Adrenal gland (tissue), 12 donors: Measurements from ENCODE around the gene KCNJ15. TPM values are rescaled to one million over a fixed set of nuclear protein-coding genes. Genes with fewer than 3 reads are reported as not detected.
"Not testable (repeated sequence)": the region's sequence is repeated elsewhere in the genome, so short reads cannot be mapped to it uniquely, and the experiment has no call there.

ENCODE experiments used
- DNase-seq, 7 donors: peaks; one replicate each; pipeline ENCODE4 v3.0.0-alpha.2; 2019 to 2020
- H3K27ac ChIP-seq, 5 donors: fragments of 200-600 bp; sonication (generic) in 4 of 5; 1 replicate in 3 of 5; 2 replicates in 2 of 5; pipeline versions ENCODE4 v1.5.1 to v1.8.0; 2016 to 2020; ENCODE audit warnings: mild to moderate bottlenecking in 1 of 5
- H3K27me3 ChIP-seq: fragments of 200-600 bp; 2 replicates; pipeline ENCODE4 v1.8.0; 2021
- H3K36me3 ChIP-seq, 2 donors: fragments of 200-600 bp; replicated peaks in 1 of 2; 1 replicate in 1 of 2; 2 replicates in 1 of 2; pipeline versions ENCODE4 v1.5.1 to v1.8.0; 2018 to 2022
- H3K4me1 ChIP-seq, 2 donors: fragments of 200-600 bp; replicated peaks in 1 of 2; 1 replicate in 1 of 2; 2 replicates in 1 of 2; pipeline versions ENCODE4 v1.5.1 to v1.8.0; 2018 to 2021
- H3K4me3 ChIP-seq, 4 donors: fragments of 200-600 bp; sonication (generic) in 3 of 4; one replicate each; pipeline ENCODE4 v1.5.1; 2016 to 2018
- H3K9me3 ChIP-seq, 3 donors: fragments of 200-600 bp; sonication (generic) in 1 of 3; replicated peaks in 1 of 3; 1 replicate in 2 of 3; 2 replicates in 1 of 3; pipeline versions ENCODE4 v1.5.1 to v1.8.0; 2016 to 2021
- POLR2A ChIP-seq, 2 donors: fragments of 450-650 bp; IDR thresholded peaks; one replicate each; pipeline ENCODE4 v1.6.1; 2017; ENCODE audit warnings: antibody characterized with exemption in 2 of 2, mild to moderate bottlenecking in 2 of 2, moderate library complexity in 1 of 2
- WGBS, 4 donors: extraction: QIAGEN DNeasy Blood & Tissue Kit in 2 of 4; methylation state at CpG; one replicate each; pipeline versions ENCODE4 v1.1.5 to v1.1.7; 2013 to 2017; 5-methylcytosine and 5-hydroxymethylcytosine counted together
- intact Hi-C, 2 donors: fragments of 100-400 bp; cut with DNase I; formaldehyde crosslinking; loops; one replicate each; pipeline versions ENCODE4 v1.14.1 to v1.15.0; 2022 to 2023
- polyA plus RNA-seq, 3 donors: library from polyadenylated mRNA; stranded (reverse); fragments of 200-250 nt in 2 of 3; fragments of 350-450 nt in 1 of 3; fragmentation: Illumina TruSeq in 1 of 3; extraction: RNeasy Lipid Tissue Mini Kit (QIAGEN cat#74804) in 1 of 3; gene quantifications; one replicate each; pipeline ENCODE4 v1.2.3, GENCODE V29; 2013 to 2014
- total RNA-seq, 9 donors: library from RNA; depleted of rRNA in 4 of 9; stranded (reverse); fragments of >200 nt in 4 of 9; fragments of 120-200 nt in 1 of 9; fragmentation: NEBNext Ultra II Directional in 1 of 9; extraction: Animal tissue kit (Norgen Biotek cat#: 25700) in 1 of 9; gene quantifications; one replicate each; pipeline versions ENCODE4 v1.1.0 to v1.2.4, GENCODE V29; 2013 to 2023
- TF ChIP-seq, protein P1 (sequence below), 6 experiments: fragments of 450-650 bp in 4 of 6; fragments of 200-600 bp in 2 of 6; sonication (generic) in 1 of 6; IDR thresholded peaks; 1 replicate in 5 of 6; 2 replicates in 1 of 6; pipeline versions ENCODE4 v1.5.1 to v1.8.0; 2016 to 2021; ENCODE audit warnings: antibody characterized with exemption in 6 of 6, mild to moderate bottlenecking in 2 of 6, moderate library complexity in 1 of 6
- donor health status: healthy with polysubstance abuse.
- donor health status: Bipolar disorder and iron deficiency.
- donor health status: DM: yes; HTN: yes; CAD: no.
- donor health status: DM: no; HTN: no; CAD: no.
- donor health status: DM: no; HTN: no; CAD: no.
- donor health status: DM: yes; HTN: yes; CAD: no.

Gene KCNJ15
- total and polyA plus RNA-seq, 12 donors = 0.11 to 2.8 (median 0.45) TPM

GRCh38 chr21:38234395-38235142 is 22.2 kb upstream of the KCNJ15 start:
- Histone ChIP-seq H3K4me1 (no peaks in the 10 kb centered on the region), H3K27ac (no peak overlapping the region), H3K4me3 (no peak overlapping the region), H3K9me3 (peaks cover 0 to 14% (median 8%) of the 10 kb centered on the region in 3 donors), H3K27me3 (no peaks in the 10 kb centered on the region), H3K36me3 (no peaks in the 10 kb centered on the region)
- DNase-seq = no peak
- TF ChIP-seq POLR2A (IDR thresholded peaks at IDR 0.05) = no peak
- TF ChIP-seq, protein P1, sequence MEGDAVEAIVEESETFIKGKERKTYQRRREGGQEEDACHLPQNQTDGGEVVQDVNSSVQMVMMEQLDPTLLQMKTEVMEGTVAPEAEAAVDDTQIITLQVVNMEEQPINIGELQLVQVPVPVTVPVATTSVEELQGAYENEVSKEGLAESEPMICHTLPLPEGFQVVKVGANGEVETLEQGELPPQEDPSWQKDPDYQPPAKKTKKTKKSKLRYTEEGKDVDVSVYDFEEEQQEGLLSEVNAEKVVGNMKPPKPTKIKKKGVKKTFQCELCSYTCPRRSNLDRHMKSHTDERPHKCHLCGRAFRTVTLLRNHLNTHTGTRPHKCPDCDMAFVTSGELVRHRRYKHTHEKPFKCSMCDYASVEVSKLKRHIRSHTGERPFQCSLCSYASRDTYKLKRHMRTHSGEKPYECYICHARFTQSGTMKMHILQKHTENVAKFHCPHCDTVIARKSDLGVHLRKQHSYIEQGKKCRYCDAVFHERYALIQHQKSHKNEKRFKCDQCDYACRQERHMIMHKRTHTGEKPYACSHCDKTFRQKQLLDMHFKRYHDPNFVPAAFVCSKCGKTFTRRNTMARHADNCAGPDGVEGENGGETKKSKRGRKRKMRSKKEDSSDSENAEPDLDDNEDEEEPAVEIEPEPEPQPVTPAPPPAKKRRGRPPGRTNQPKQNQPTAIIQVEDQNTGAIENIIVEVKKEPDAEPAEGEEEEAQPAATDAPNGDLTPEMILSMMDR (IDR thresholded peaks at IDR 0.05) = no peak
- WGBS, 4 donors = 60 to 79% (median 67%) methylated on average over 6 of the region's 6 CpGs
- intact Hi-C loops = no loop called here

DNA sequence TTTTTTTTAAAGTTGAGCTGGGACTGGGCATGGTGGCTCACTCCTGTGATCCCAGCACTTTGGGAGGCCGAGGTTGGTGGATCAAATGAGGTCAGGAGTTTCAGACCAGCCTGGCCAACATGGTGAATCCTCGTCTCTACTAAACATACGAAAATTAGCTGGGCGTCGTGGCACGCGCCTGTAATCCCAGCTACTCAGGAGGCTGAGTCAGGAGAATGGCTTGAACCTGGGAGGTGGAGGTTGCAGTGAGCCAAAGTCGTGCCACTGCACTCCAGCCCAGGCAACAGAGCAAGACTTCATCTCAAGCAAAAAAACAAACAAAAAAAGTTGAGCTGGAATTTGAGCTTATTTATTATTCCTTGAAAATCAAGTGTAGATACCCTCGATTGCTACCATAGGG is 21.5 kb upstream of the KCNJ15 start:
- H3K4me3 ChIP-seq, H3K36me3 ChIP-seq, H3K4me1 ChIP-seq, H3K27ac ChIP-seq, H3K9me3 ChIP-seq, H3K27me3 ChIP-seq, DNase-seq, intact Hi-C loops: not testable (repeated sequence)
- 86 to 90% (median 88%) methylated on average over 9 of the region's 9 CpGs for WGBS, 4 donors

GRCh38 chr21:38236232-38236631 is 20.6 kb upstream of the KCNJ15 start:
- WGBS, 4 donors = 81 to 92% (median 83%) methylated on average over 2 of the region's 2 CpGs
- intact Hi-C loops = no loop called here
- Histone ChIP-seq H3K4me3 (no peak overlapping the region), H3K9me3 (no peaks in the 10 kb centered on the region), H3K27ac (no peak overlapping the region), H3K36me3 (no peaks in the 10 kb centered on the region), H3K27me3 (no peaks in the 10 kb centered on the region), H3K4me1 (no peaks in the 10 kb centered on the region)
- DNase-seq = no peak
- no peak for TF ChIP-seq POLR2A (IDR thresholded peaks at IDR 0.05)

DNA sequence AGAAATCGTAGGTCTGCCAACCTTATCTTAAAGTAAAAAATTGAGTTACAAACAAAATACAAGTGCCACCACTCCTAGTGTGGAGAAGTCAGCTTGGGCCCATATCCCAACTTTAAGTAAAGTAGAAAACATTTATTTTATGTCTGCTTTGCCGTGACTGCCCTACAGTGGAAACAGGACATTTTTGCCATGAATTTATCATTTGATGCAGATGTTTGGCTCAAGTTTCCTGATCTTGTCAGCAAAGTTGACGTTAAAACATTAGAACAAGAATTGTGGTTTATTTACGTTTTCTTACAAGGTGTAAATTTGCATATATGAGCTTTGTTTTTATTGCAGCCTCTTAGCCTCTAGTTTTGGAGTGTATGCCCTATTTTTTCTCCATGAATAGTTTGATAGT is 17.1 kb upstream of the KCNJ15 start:
- no peaks in the 10 kb centered on the region for H3K27me3 ChIP-seq
- no peaks in the 10 kb centered on the region for H3K9me3 ChIP-seq
- H3K4me3 ChIP-seq = no peak overlapping the region
- DNase-seq = no peak
- intact Hi-C loops = no loop called here
- H3K27ac ChIP-seq = no peak overlapping the region
- H3K4me1 ChIP-seq = no peaks in the 10 kb centered on the region
- TF ChIP-seq, protein P1 (IDR thresholded peaks at IDR 0.05) = no peak
- no peak for TF ChIP-seq POLR2A (IDR thresholded peaks at IDR 0.05)
- no peaks in the 10 kb centered on the region for H3K36me3 ChIP-seq
- 82 to 88% (median 86%) methylated on average over 4 of the region's 4 CpGs for WGBS, 4 donors

- H3K27ac ChIP-seq = no peak overlapping the region
- H3K4me3 ChIP-seq = no peak overlapping the region
- TF ChIP-seq, protein P1 (IDR thresholded peaks at IDR 0.05) = no peak
- TF ChIP-seq POLR2A (IDR thresholded peaks at IDR 0.05) = no peak
- DNase-seq = no peak
- no peaks in the 10 kb centered on the region for H3K36me3 ChIP-seq
- no peaks in the 10 kb centered on the region for H3K27me3 ChIP-seq
- intact Hi-C loops = no loop called here
- H3K9me3 ChIP-seq = no peaks in the 10 kb centered on the region
- 55 to 77% (median 65%) methylated on average over 1 of the region's 1 CpG for WGBS, 4 donors
- no peaks in the 10 kb centered on the region for H3K4me1 ChIP-seq
Observed at GRCh38 chr21:38240129-38240528, 16.7 kb upstream of the KCNJ15 start.
